PC-3 (cell line): Measurements from ENCODE around the gene MGLL. TPM values are rescaled to one million over a fixed set of nuclear protein-coding genes. Genes with fewer than 3 reads are reported as not detected.

ENCODE experiments used
- ATAC-seq: fragments of 200-7000 bp; cut with Tn5 transposase; 2 replicates; pipeline ENCODE4 v1.9.1; 2020; ENCODE audit warnings: mild to moderate bottlenecking, moderate library complexity
- BruUV-seq: library from RNA; stranded (reverse); fragments of 400-500 nt; replicated peaks from 2 replicates; lab custom pipeline; 2021; lab: Mats Ljungman, UMichigan
- CTCF ChIA-PET: fragments of 300-600 bp; sonication (Branson Sonifier 250); formaldehyde crosslinking; loops from one replicate; lab custom pipeline; 2022; ENCODE audit warnings: antibody characterized with exemption; lab: Charles Lee
- POLR2A ChIA-PET: fragments of 300-600 bp; sonication (Branson Sonifier 250); formaldehyde crosslinking; loops from one replicate; lab custom pipeline; 2022; ENCODE audit warnings: antibody characterized with exemption; ENCODE audit not compliant: unreplicated experiment; lab: Charles Lee
- DNase-seq: peaks from one replicate; pipeline ENCODE4 v3.0.0-alpha.2; 2015
- H2AFZ ChIP-seq: fragments of 300-600 bp; sonication (generic); 2 replicates; pipeline ENCODE4 v1.6.0; 2016; ENCODE audit warnings: antibody characterized with exemption, low read length
- H3F3A ChIP-seq: fragments of 300-600 bp; sonication (generic); one replicate; pipeline ENCODE4 v1.6.0; 2017; ENCODE audit warnings: antibody characterized with exemption, low read length, control low read depth, mild to moderate bottlenecking; ENCODE audit not compliant: unreplicated experiment
- H3K27ac ChIP-seq: fragments of 300-600 bp; sonication (generic); 2 replicates; pipeline ENCODE4 v1.5.1; 2016; ENCODE audit warnings: mild to moderate bottlenecking, low read length
- H3K27me3 ChIP-seq: fragments of 300-600 bp; sonication (generic); 2 replicates; pipeline ENCODE4 v1.6.1; 2016; ENCODE audit warnings: low read length, mixed read lengths
- H3K36me3 ChIP-seq: fragments of 300-600 bp; sonication (generic); 2 replicates; pipeline ENCODE4 v1.6.1; 2016; ENCODE audit warnings: low read depth, mixed run types, low read length, mixed read lengths
- H3K4me1 ChIP-seq: fragments of 300-600 bp; sonication (generic); 2 replicates; pipeline ENCODE4 v1.5.1; 2016; ENCODE audit warnings: low read length; ENCODE audit not compliant: insufficient read depth
- H3K4me2 ChIP-seq: fragments of 300-600 bp; sonication (generic); 2 replicates; pipeline ENCODE4 v1.6.0; 2016; ENCODE audit warnings: low read length
- H3K4me3 ChIP-seq: fragments of 300-600 bp; sonication (generic); 2 replicates; pipeline ENCODE4 v1.5.1; 2016; ENCODE audit warnings: mild to moderate bottlenecking, low read length, mixed read lengths
- H3K79me2 ChIP-seq: fragments of 300-600 bp; sonication (generic); 2 replicates; pipeline ENCODE4 v1.6.1; 2017; ENCODE audit warnings: low read length, mixed read lengths
- H3K9ac ChIP-seq: fragments of 300-600 bp; sonication (generic); 2 replicates; pipeline ENCODE4 v1.6.0; 2016; ENCODE audit warnings: mild to moderate bottlenecking, low read length
- H3K9me2 ChIP-seq: fragments of 300-600 bp; sonication (generic); replicated peaks from 2 replicates; pipeline ENCODE4 v1.6.1; 2016; ENCODE audit warnings: mixed run types, low read length, mixed read lengths
- H3K9me3 ChIP-seq: fragments of 300-600 bp; sonication (generic); 2 replicates; pipeline ENCODE4 v1.6.1; 2016; ENCODE audit warnings: low read length, mixed read lengths
- H4K20me1 ChIP-seq: fragments of 300-600 bp; sonication (generic); 2 replicates; pipeline ENCODE4 v1.6.1; 2016; ENCODE audit warnings: low read length, mixed read lengths
- EZH2 ChIP-seq: fragments of 300-600 bp; sonication (generic); IDR thresholded peaks from one replicate; pipeline ENCODE4 v1.6.1; 2017; ENCODE audit warnings: antibody characterized with exemption, mild to moderate bottlenecking, low read length; ENCODE audit not compliant: unreplicated experiment
- EZH2phosphoT487 ChIP-seq: fragments of 300-600 bp; sonication (generic); IDR thresholded peaks from 2 replicates; pipeline ENCODE4 v1.6.1; 2018; ENCODE audit warnings: mild to moderate bottlenecking, antibody characterized with exemption, low read length, borderline replicate concordance
- intact Hi-C: fragments of 100-400 bp; cut with micrococcal nuclease; formaldehyde crosslinking; loops from 2 replicates; pipeline ENCODE4 v1.9.0; 2023
- total RNA-seq: library from RNA; depleted of rRNA; stranded (reverse); fragments of >200 nt; gene quantifications from 2 replicates; pipeline ENCODE4 v1.2.3, GENCODE V29; 2014
- TF ChIP-seq, protein P1 (sequence below): fragments of 300-600 bp; sonication (generic); conservative IDR thresholded peaks from 2 replicates; pipeline ENCODE4 v1.5.1; 2017; ENCODE audit warnings: antibody characterized with exemption, low read depth, mild to moderate bottlenecking, low read length

Gene MGLL
- total RNA-seq, 1 experiment from 2014 or later, result 38.7 TPM

DNA sequence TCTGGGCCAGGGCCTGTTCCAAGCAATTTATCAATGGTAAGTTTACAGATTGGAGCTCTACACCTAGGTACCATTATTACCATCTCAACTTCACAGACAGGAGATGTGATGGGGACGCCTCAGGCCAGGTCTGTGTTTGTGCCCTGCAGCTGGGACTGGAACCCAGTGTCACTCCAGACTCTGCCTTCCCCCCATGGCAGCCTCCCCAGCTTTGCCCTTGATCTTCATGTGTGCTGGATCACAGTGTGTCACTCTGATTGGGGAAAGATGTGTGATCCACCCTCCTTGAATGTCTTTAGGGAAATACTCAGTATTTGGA, 59.6 kb downstream of the MGLL start:
- Histone ChIP-seq H3K9me3 (no peaks in the 10 kb centered on the region), H3K9ac (no peak overlapping the region), H3K27me3 (no peaks in the 10 kb centered on the region), H3K79me2 (peaks cover 21% of the 10 kb centered on the region), H3K36me3 (no peaks in the 10 kb centered on the region), H3F3A (no peaks in the 10 kb centered on the region), H3K4me1 (peaks cover 8% of the 10 kb centered on the region), H4K20me1 (no peaks in the 10 kb centered on the region), H3K27ac (no peak overlapping the region), H2AFZ (no peak overlapping the region), H3K4me3 (no peak overlapping the region), H3K9me2 (no peaks in the 10 kb centered on the region), H3K4me2 (no peak overlapping the region)
- DNase-seq (no peak), ATAC-seq (no peak)
- BruUV-seq, result no TSS peak
- no peak for TF ChIP-seq EZH2phosphoT487
- TF ChIP-seq, protein P1, sequence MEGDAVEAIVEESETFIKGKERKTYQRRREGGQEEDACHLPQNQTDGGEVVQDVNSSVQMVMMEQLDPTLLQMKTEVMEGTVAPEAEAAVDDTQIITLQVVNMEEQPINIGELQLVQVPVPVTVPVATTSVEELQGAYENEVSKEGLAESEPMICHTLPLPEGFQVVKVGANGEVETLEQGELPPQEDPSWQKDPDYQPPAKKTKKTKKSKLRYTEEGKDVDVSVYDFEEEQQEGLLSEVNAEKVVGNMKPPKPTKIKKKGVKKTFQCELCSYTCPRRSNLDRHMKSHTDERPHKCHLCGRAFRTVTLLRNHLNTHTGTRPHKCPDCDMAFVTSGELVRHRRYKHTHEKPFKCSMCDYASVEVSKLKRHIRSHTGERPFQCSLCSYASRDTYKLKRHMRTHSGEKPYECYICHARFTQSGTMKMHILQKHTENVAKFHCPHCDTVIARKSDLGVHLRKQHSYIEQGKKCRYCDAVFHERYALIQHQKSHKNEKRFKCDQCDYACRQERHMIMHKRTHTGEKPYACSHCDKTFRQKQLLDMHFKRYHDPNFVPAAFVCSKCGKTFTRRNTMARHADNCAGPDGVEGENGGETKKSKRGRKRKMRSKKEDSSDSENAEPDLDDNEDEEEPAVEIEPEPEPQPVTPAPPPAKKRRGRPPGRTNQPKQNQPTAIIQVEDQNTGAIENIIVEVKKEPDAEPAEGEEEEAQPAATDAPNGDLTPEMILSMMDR, result no peak
- TF ChIP-seq EZH2, result no peak
- CTCF ChIA-PET, result no interaction called here
- POLR2A ChIA-PET, result no interaction called here
- intact Hi-C loops, result no loop called here

DNA sequence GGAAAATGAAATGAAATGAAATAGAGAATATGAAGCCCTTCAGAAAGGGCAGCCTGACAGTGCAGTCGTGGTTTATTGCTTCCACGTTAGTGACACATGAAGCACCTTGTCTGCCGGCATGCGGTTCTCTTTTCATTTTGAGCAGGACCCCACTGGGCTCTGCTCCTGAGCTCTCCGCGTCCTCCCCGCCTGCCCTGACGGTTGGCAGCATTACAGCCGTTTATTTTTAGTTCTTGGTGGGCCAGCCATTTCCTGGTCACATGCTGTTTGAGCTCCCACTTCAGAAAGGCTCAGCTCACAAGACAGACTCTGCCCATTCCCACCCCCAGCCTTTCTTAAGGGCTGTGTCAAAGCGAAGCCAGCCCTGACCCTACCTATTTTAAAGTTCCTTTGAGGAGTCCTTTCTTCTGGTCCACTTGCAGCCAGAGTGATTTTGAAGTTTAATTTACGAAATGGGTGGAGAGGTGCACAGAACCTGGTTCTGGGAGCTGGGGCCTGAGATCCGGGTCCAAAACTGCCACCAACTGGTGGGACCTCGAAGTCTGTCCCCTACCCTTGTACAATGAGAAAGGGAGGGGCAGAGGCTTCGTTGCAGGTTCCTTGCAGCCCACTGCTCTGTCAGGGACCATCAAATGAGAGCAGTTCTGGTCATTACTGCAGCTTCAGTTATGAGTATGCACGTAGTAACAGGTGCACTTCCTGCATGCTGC, 60.1 kb downstream of the MGLL start:
- BruUV-seq, result no TSS peak
- H3K27ac ChIP-seq, result no peak overlapping the region
- no peak for ATAC-seq
- ChIA-PET POLR2A (no interaction called here), CTCF (no interaction called here)
- H4K20me1 ChIP-seq, result no peaks in the 10 kb centered on the region
- H3K36me3 ChIP-seq, result no peaks in the 10 kb centered on the region
- peaks cover 3% of the 10 kb centered on the region for H3K4me1 ChIP-seq
- no peaks in the 10 kb centered on the region for H3K27me3 ChIP-seq
- no peaks in the 10 kb centered on the region for H3K9me2 ChIP-seq
- TF ChIP-seq EZH2phosphoT487 (no peak), EZH2 (no peak)
- TF ChIP-seq, protein P1, result no peak
- H2AFZ ChIP-seq, result no peak overlapping the region
- peaks cover 17% of the 10 kb centered on the region for H3K79me2 ChIP-seq
- intact Hi-C loops, result no loop called here
- no peak overlapping the region for H3K4me3 ChIP-seq
- H3K9me3 ChIP-seq, result no peaks in the 10 kb centered on the region
- no peak overlapping the region for H3K4me2 ChIP-seq
- no peak overlapping the region for H3K9ac ChIP-seq
- no peaks in the 10 kb centered on the region for H3F3A ChIP-seq
- DNase-seq, result no peak

DNA sequence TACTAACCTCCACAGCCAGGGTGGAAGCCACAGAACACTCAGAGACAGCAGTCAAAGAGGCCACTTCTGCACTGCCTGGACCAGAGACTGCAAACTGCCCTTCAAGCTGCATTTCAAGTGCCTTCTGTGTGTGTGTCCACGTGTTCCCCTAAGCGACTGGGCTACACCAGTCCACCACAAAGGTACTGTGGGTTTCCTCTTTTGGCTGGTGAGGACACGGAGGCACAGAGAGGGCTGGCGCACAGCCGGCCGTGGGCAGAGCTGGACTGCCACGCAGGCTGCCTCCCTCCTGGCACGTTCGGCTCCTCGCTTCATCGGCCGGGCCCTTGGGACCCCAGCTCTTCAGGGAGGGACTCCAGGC, 60.9 kb downstream of the MGLL start:
- DNase-seq, result no peak
- H3K36me3 ChIP-seq, result no peaks in the 10 kb centered on the region
- no peaks in the 10 kb centered on the region for H3F3A ChIP-seq
- H3K4me1 ChIP-seq, result no peaks in the 10 kb centered on the region
- H3K79me2 ChIP-seq, result peaks cover 9% of the 10 kb centered on the region
- TF ChIP-seq EZH2phosphoT487 (no peak), EZH2 (no peak)
- TF ChIP-seq, protein P1, result no peak
- POLR2A ChIA-PET, result no interaction called here
- intact Hi-C loops, result no loop called here
- no peaks in the 10 kb centered on the region for H3K9me2 ChIP-seq
- ATAC-seq, result no peak
- no peaks in the 10 kb centered on the region for H3K27me3 ChIP-seq
- no peak overlapping the region for H2AFZ ChIP-seq
- CTCF ChIA-PET, result no interaction called here
- H3K4me2 ChIP-seq, result no peak overlapping the region
- no peaks in the 10 kb centered on the region for H4K20me1 ChIP-seq
- H3K9ac ChIP-seq, result no peak overlapping the region
- H3K9me3 ChIP-seq, result no peaks in the 10 kb centered on the region
- no TSS peak for BruUV-seq
- no peak overlapping the region for H3K4me3 ChIP-seq
- no peak overlapping the region for H3K27ac ChIP-seq
